ENCODE measurements around the gene SBF2.
A peak's percentile ranks its signal among the peaks of the same experiment; 100 is the strongest.
"Not testable (repeated sequence)": the region's sequence is repeated elsewhere in the genome, so short reads cannot be mapped to it uniquely, and the experiment has no call there.

Gene SBF2

GRCh38 chr11:10116588-10116987 lies 177.4 kb downstream of the SBF2 start:
- no peak for DNase-seq (ENCODE audit: low spot score)

GRCh38 chr11:10114593-10115404 lies 179.2 kb downstream of the SBF2 start:
- no peak for DNase-seq (ENCODE audit: low spot score)

- no peak for DNase-seq (ENCODE audit: low spot score)
Observed at GRCh38 chr11:10113852-10114251, 180.2 kb downstream of the SBF2 start.

- no peak for DNase-seq (ENCODE audit: low spot score)
Observed at GRCh38 chr11:10109806-10110205, 184.2 kb downstream of the SBF2 start.

GRCh38 chr11:10108915-10109680 lies 184.9 kb downstream of the SBF2 start:
- DNase-seq (ENCODE audit: low spot score): no peak

GRCh38 chr11:10107497-10107896 lies 186.5 kb downstream of the SBF2 start:
- no peak for DNase-seq (ENCODE audit: low spot score)

GRCh38 chr11:10097615-10098014 lies 196.4 kb downstream of the SBF2 start:
- no peak for DNase-seq (ENCODE audit: low spot score)

GRCh38 chr11:10096987-10097386 lies 197.0 kb downstream of the SBF2 start:
- DNase-seq (ENCODE audit: low spot score): no peak

- DNase-seq (ENCODE audit: low spot score): no peak
Observed at GRCh38 chr11:10095412-10096208, 198.4 kb downstream of the SBF2 start.

GRCh38 chr11:10092426-10092825 lies 201.6 kb downstream of the SBF2 start:
- DNase-seq (ENCODE audit: low spot score): no peak

GRCh38 chr11:10091314-10092045 lies 202.5 kb downstream of the SBF2 start:
- DNase-seq (ENCODE audit: low spot score): no peak

GRCh38 chr11:10087923-10088225 lies 206.1 kb downstream of the SBF2 start:
- not testable (repeated sequence) for DNase-seq (ENCODE audit: low spot score)

- DNase-seq (ENCODE audit: low spot score): no peak
Observed at GRCh38 chr11:10087186-10087922, 206.7 kb downstream of the SBF2 start.

GRCh38 chr11:10080138-10080537 lies 213.9 kb downstream of the SBF2 start:
- no peak for DNase-seq (ENCODE audit: low spot score)

GRCh38 chr11:10076458-10077141 lies 217.4 kb downstream of the SBF2 start:
- peak; percentile 78 for DNase-seq (ENCODE audit: low spot score)

GRCh38 chr11:10075141-10075540 lies 218.9 kb downstream of the SBF2 start:
- DNase-seq (ENCODE audit: low spot score): no peak

- DNase-seq (ENCODE audit: low spot score): no peak
Observed at GRCh38 chr11:10072841-10073240, 221.2 kb downstream of the SBF2 start.

GRCh38 chr11:10072142-10072541 lies 221.9 kb downstream of the SBF2 start:
- DNase-seq (ENCODE audit: low spot score): no peak

GRCh38 chr11:10067629-10068300 lies 226.3 kb downstream of the SBF2 start:
- peak; percentile 23 for DNase-seq (ENCODE audit: low spot score)

- no peak for DNase-seq (ENCODE audit: low spot score)
Observed at GRCh38 chr11:10066441-10066840, 227.6 kb downstream of the SBF2 start.

Data from iPS-NIHi11 (cell line).